ENCODE data around the gene BPIFB3.
"Not testable (repeated sequence)": the region's sequence is repeated elsewhere in the genome, so short reads cannot be mapped to it uniquely, and the experiment has no call there.

BPIFB3 gene

GRCh38 chr20:33026779-33027759, 26.6 kb upstream of the BPIFB3 start:
- in situ Hi-C loops (cut with MboI; ENCODE audit: low sequenced_read_pairs), result no loop called here

DNA sequence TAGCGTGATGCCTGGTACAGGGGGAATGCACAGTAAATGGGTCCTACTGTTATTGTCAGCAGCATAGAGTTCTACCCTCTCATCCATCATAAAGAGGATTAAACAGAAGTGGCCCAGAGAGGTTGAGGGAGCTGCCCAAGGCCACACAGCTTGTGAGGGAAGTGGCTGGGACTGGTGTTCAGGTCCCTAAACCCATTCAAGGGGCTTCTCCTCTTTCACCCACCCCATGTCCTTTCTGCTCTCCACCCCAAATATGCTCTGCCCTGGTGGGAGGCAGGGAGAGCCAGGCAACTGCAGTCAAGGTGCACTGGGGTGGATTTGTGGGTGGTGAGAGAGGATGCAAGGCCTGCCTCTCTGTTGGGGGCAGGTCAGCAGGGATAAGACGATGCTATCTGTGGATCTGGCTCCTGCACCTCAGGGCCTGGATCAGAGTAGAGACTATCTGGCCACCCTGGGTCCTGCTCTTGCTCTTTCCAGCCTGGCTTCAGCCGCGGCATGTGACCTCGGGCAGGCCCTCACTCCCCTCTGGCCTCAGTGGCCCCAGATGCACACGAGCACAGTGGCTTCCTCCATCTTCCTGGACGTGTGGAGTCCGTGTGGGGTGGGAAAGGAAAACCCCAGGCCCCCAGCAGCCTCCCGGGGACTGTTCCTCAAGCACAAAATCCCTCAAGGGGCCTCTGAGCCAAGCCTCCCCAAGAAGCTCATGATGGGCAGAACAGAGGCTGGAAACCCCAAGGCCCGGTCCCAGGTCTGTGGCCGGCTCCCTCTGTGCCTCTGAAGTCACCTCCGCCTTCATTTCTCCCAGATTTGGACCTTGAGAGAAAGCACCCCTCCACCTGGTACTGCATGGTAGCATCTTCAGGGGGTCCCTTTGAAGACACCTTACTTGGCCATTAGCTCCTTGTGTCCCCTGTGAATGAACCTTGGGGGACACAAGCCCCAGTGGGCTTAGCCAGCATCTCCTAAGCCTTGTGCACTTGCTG, 25.6 kb upstream of the BPIFB3 start:
- in situ Hi-C loops (cut with MboI; ENCODE audit: low sequenced_read_pairs), result no loop called here

DNA sequence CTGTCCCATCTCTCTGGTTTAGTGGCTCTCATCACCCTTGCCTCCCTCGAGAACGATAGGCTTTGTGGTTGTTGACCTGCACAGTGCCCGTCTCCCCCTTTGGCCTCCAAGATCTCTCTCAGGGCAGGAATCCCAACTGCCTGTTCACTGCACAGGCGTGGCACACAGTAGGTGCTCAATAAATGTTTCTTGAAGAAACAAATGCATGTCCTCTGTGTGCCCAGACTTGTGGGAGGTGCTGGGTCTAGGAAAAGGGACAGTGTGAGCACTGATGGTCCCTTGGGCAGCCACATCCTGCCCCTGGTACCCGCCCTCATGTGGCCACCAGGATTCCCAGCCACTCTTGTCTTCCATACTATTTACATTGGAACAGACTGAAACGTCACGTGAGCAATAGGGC, 24.8 kb upstream of the BPIFB3 start:
- in situ Hi-C loops (cut with MboI; ENCODE audit: low sequenced_read_pairs), result no loop called here

GRCh38 chr20:33030076-33030475, 23.6 kb upstream of the BPIFB3 start:
- in situ Hi-C loops (cut with MboI; ENCODE audit: low sequenced_read_pairs), result no loop called here

- in situ Hi-C loops (cut with MboI; ENCODE audit: low sequenced_read_pairs), result no loop called here
Measured at GRCh38 chr20:33030569-33030968, 23.1 kb upstream of the BPIFB3 start.

DNA sequence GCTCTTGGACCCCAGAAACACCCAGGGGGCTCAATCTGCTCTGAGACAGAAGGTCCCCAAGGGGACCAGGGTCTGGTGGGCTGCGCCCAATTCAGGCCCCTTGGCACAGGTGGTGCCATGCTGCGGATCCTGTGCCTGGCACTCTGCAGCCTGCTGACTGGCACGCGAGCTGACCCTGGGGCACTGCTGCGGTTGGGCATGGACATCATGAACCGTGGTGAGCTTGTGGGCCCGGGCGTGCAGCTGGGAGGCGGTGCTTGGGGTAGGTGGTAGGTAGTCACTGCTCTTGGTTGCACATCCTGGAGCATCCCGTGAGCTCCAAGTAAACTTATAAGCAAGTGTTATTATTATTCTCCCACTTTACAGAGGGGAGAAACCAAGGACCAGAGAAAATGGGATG, 22.2 kb upstream of the BPIFB3 start, which contains the start of gene BPIFB6:
TSS of gene BPIFB6 (plus strand) at position 118 of the 400 bp plus-strand sequence. CDS start at position 118, 0 bp downstream.
- in situ Hi-C loops (cut with MboI; ENCODE audit: low sequenced_read_pairs), result no loop called here

DNA sequence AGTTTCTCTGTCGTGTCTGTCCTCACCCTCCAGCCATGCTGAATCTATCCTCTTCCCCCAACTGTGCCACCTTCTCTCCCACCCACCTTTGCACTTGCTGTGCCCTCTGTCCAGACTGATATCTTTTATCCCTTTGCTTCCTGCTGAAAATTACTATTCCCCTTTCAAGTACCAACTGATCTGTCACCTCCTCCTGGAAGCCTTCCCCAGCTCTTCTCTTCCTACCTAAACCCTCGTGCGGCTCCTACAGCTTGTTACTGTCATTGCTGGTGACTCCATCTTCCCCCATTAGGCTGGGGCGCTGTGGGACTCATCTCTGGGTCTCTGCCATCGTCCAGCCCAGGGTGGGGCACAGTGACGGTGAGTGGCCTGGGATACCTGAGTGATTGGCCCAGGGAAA, 21.1 kb upstream of the BPIFB3 start:
- in situ Hi-C loops (cut with MboI; ENCODE audit: low sequenced_read_pairs), result no loop called here

DNA sequence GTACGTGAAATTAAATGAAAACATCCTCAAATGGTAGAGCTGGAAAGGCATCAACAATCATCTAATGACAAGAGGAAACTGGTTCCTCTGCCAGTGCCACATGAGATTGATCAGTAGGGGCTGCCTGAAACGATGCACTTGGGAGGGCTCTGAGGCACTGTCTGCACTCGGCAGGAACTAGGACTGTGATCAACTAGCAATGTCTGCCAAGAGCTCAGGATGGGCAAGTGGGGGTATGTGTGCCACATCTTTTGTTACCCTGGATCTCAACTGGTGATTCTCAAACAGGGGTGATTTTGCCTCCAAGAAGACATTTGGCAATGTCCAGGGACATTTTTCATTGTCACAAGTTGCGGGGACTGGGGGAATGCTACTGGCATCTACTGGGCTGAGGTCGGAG, 20.3 kb upstream of the BPIFB3 start:
- in situ Hi-C loops (cut with MboI; ENCODE audit: low sequenced_read_pairs), result no loop called here

- in situ Hi-C loops (cut with MboI; ENCODE audit: low sequenced_read_pairs), result no loop called here
Measured at GRCh38 chr20:33034115-33034514, 19.6 kb upstream of the BPIFB3 start.

- in situ Hi-C loops (cut with MboI; ENCODE audit: low sequenced_read_pairs), result no loop called here
Measured at GRCh38 chr20:33034901-33035492, 18.7 kb upstream of the BPIFB3 start.

GRCh38 chr20:33037456-33037855, 16.2 kb upstream of the BPIFB3 start:
- in situ Hi-C loops (cut with MboI; ENCODE audit: low sequenced_read_pairs), result no loop called here

DNA sequence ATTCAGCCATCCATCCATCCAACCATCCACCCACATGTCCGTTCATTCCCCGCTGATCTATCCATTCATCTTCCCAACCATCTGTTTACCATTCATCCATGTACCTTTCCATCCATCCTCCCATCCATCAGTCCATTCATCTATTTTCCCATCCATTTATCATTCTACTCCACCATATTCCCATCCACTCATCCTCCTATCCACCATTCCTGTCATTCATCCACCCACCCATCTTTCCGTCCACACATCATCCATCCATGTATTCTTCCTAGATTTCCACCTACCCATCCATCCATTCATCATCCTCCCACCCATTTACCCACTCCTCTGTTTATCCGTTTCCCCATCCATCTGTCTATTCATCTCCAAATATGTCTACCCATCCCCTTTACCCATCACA, 15.5 kb upstream of the BPIFB3 start:
- in situ Hi-C loops (cut with MboI; ENCODE audit: low sequenced_read_pairs), result no loop called here

GRCh38 chr20:33042430-33042829, 11.3 kb upstream of the BPIFB3 start:
- in situ Hi-C loops (cut with MboI; ENCODE audit: low sequenced_read_pairs), result no loop called here

GRCh38 chr20:33042983-33043730, 10.5 kb upstream of the BPIFB3 start:
- in situ Hi-C loops (cut with MboI; ENCODE audit: low sequenced_read_pairs), result no loop called here

GRCh38 chr20:33043731-33044181, 9.9 kb upstream of the BPIFB3 start:
- in situ Hi-C loops (cut with MboI; ENCODE audit: low sequenced_read_pairs), result no loop called here

DNA sequence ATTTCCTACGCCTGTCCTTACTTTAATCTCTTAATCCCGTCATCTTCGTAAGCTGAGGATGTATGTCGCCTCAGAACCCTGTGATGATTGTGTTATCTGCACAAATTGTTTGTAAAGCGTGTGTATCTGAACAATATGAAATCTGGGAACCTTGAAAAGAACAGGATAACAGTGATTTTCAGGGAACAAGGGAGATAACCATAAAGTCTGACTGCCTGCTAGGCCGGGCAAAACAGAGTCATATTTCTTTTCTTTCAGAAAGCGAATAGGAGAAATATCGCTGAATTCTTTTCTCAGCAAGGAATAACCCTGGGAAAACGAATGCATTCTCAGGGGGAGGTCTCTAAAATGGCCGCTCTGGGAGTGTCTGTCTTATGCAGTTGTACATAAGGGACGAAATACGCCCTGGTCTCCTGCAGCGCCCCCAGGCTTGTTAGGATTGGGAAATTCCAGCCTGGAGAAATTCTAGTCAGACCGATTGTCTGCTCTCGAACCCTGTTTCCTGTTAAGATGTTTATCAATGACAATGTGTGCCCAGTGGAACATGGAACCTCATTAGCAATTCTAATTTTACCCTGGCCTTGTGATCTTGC, 8.5 kb upstream of the BPIFB3 start:
- in situ Hi-C loops (cut with MboI; ENCODE audit: low sequenced_read_pairs), result not testable (repeated sequence)

DNA sequence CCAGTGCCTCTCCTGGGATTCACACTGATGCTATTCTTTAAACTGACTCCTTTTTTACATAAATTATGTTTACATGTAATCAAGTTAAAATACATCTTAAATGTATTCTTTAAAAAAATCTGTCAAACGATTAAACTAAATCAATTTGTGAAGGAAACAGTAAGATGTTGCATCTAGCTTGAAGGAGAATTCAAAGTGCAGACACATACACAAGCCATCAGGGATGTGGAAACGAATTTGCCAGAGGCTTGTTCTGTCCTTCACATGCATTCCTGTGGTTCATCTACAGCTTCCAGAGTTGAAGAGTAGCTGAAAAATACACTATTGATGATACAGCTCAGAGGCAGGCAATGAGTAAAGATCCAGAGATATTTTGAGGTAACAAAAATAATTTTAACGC, 7.3 kb upstream of the BPIFB3 start:
- in situ Hi-C loops (cut with MboI; ENCODE audit: low sequenced_read_pairs), result no loop called here

- in situ Hi-C loops (cut with MboI; ENCODE audit: low sequenced_read_pairs), result no loop called here
Measured at GRCh38 chr20:33051333-33051732, 2.4 kb upstream of the BPIFB3 start.

DNA sequence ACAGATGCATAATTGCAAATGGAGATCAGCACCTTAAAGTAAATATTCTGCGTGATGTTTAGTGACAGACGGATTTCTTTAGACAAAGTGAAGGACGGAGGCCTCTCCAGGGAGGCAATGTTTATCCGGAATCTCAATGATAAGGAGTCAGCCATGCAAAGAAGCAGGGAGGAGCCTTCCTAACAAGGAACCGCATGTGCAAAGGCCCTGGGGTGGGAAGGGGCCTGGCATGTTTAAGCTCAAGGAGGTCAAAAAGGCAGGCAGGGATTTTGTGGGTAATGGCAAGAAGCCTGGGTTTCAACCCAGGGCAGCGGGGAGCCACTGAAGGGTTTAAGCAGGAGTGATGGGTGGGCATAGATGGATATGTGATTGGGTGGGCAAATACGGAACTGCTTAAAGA, 678 bp downstream of the BPIFB3 start:
- in situ Hi-C loops (cut with MboI; ENCODE audit: low sequenced_read_pairs), result no loop called here

DNA sequence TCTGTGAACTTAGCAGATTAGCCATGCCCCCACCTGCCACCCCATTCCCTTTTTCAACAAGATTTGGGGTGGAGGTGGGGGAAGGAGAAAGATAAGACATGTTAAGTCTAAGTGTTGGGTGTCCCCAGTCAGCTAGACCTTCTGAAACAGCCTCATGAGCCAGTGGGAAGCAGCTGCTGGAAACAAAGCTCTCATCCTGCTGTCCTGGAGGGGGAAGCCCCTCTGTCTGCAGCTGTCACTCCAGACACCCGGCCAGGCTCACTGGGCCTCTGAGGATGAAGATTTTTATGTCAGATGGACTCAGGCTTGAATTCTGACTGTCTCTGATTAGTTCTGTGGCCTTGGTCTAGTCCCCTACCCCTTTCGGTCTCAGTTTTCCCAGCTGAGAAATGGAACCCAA, 1.1 kb downstream of the BPIFB3 start:
- in situ Hi-C loops (cut with MboI; ENCODE audit: low sequenced_read_pairs), result no loop called here
